Measurements from ENCODE around the gene MAML2.
"Not testable (repeated sequence)": the region's sequence is repeated elsewhere in the genome, so short reads cannot be mapped to it uniquely, and the experiment has no call there.

MAML2 gene

GRCh38 chr11:96285985-96286384 is 57.0 kb downstream of the MAML2 start:
- H3K27ac ChIP-seq (ENCODE audit: low read length); H3K4me3 ChIP-seq (ENCODE audit: low read length); H3K36me3 ChIP-seq (ENCODE audit: insufficient read depth, low read depth, low read length); H3K9ac ChIP-seq (ENCODE audit: low read depth, low read length); H3K4me1 ChIP-seq (ENCODE audit: insufficient read depth, low read length); H3K27me3 ChIP-seq (ENCODE audit: insufficient read depth, low read length); H3K9me3 ChIP-seq (ENCODE audit: insufficient read depth, low read depth, low read length): not testable (repeated sequence)

- Histone ChIP-seq H3K9me3 (ENCODE audit: insufficient read depth, low read depth, low read length) (no peaks in the 10 kb centered on the region), H3K36me3 (ENCODE audit: insufficient read depth, low read depth, low read length) (no peaks in the 10 kb centered on the region), H3K27ac (ENCODE audit: low read length) (no peak overlapping the region), H3K4me3 (ENCODE audit: low read length) (no peak overlapping the region), H3K4me1 (ENCODE audit: insufficient read depth, low read length) (peaks cover 14% of the 10 kb centered on the region), H3K27me3 (ENCODE audit: insufficient read depth, low read length) (no peaks in the 10 kb centered on the region), H3K9ac (ENCODE audit: low read depth, low read length) (no peak overlapping the region)
Measured at GRCh38 chr11:96284917-96285316, 58.1 kb downstream of the MAML2 start.

- Histone ChIP-seq H3K27me3 (ENCODE audit: insufficient read depth, low read length) (no peaks in the 10 kb centered on the region), H3K9ac (ENCODE audit: low read depth, low read length) (no peak overlapping the region), H3K27ac (ENCODE audit: low read length) (no peak overlapping the region), H3K36me3 (ENCODE audit: insufficient read depth, low read depth, low read length) (no peaks in the 10 kb centered on the region), H3K9me3 (ENCODE audit: insufficient read depth, low read depth, low read length) (no peaks in the 10 kb centered on the region), H3K4me3 (ENCODE audit: low read length) (no peak overlapping the region), H3K4me1 (ENCODE audit: insufficient read depth, low read length) (peaks cover 19% of the 10 kb centered on the region)
Measured at GRCh38 chr11:96284401-96284800, 58.6 kb downstream of the MAML2 start.

- Histone ChIP-seq H3K4me1 (ENCODE audit: insufficient read depth, low read length) (peaks cover 36% of the 10 kb centered on the region), H3K27ac (ENCODE audit: low read length) (no peak overlapping the region), H3K9ac (ENCODE audit: low read depth, low read length) (no peak overlapping the region), H3K27me3 (ENCODE audit: insufficient read depth, low read length) (no peaks in the 10 kb centered on the region), H3K9me3 (ENCODE audit: insufficient read depth, low read depth, low read length) (no peaks in the 10 kb centered on the region), H3K36me3 (ENCODE audit: insufficient read depth, low read depth, low read length) (no peaks in the 10 kb centered on the region), H3K4me3 (ENCODE audit: low read length) (no peak overlapping the region)
Measured at GRCh38 chr11:96282625-96283220, 60.3 kb downstream of the MAML2 start.

- Histone ChIP-seq H3K4me3 (ENCODE audit: low read length) (no peak overlapping the region), H3K9me3 (ENCODE audit: insufficient read depth, low read depth, low read length) (no peaks in the 10 kb centered on the region), H3K4me1 (ENCODE audit: insufficient read depth, low read length) (peaks cover 36% of the 10 kb centered on the region), H3K9ac (ENCODE audit: low read depth, low read length) (no peak overlapping the region), H3K27me3 (ENCODE audit: insufficient read depth, low read length) (no peaks in the 10 kb centered on the region), H3K27ac (ENCODE audit: low read length) (no peak overlapping the region), H3K36me3 (ENCODE audit: insufficient read depth, low read depth, low read length) (no peaks in the 10 kb centered on the region)
Measured at GRCh38 chr11:96280444-96280843, 62.6 kb downstream of the MAML2 start.

- Histone ChIP-seq H3K27ac (ENCODE audit: low read length) (no peak overlapping the region), H3K4me1 (ENCODE audit: insufficient read depth, low read length) (peaks cover 36% of the 10 kb centered on the region), H3K4me3 (ENCODE audit: low read length) (no peak overlapping the region), H3K9ac (ENCODE audit: low read depth, low read length) (no peak overlapping the region), H3K27me3 (ENCODE audit: insufficient read depth, low read length) (no peaks in the 10 kb centered on the region), H3K9me3 (ENCODE audit: insufficient read depth, low read depth, low read length) (no peaks in the 10 kb centered on the region), H3K36me3 (ENCODE audit: insufficient read depth, low read depth, low read length) (no peaks in the 10 kb centered on the region)
Measured at GRCh38 chr11:96279896-96280290, 63.1 kb downstream of the MAML2 start.

- H3K27ac ChIP-seq (ENCODE audit: low read length), result no peak overlapping the region
- H3K9me3 ChIP-seq (ENCODE audit: insufficient read depth, low read depth, low read length), result no peaks in the 10 kb centered on the region
- H3K4me1 ChIP-seq (ENCODE audit: insufficient read depth, low read length), result peaks cover 36% of the 10 kb centered on the region
- H3K4me3 ChIP-seq (ENCODE audit: low read length), result no peak overlapping the region
- H3K9ac ChIP-seq (ENCODE audit: low read depth, low read length), result no peak overlapping the region
- no peaks in the 10 kb centered on the region for H3K27me3 ChIP-seq (ENCODE audit: insufficient read depth, low read length)
- no peaks in the 10 kb centered on the region for H3K36me3 ChIP-seq (ENCODE audit: insufficient read depth, low read depth, low read length)
Measured at GRCh38 chr11:96279018-96279895, 63.7 kb downstream of the MAML2 start.

- H3K4me3 ChIP-seq (ENCODE audit: low read length), result no peak overlapping the region
- no peak overlapping the region for H3K27ac ChIP-seq (ENCODE audit: low read length)
- H3K4me1 ChIP-seq (ENCODE audit: insufficient read depth, low read length), result peaks cover 36% of the 10 kb centered on the region
- no peak overlapping the region for H3K9ac ChIP-seq (ENCODE audit: low read depth, low read length)
- no peaks in the 10 kb centered on the region for H3K9me3 ChIP-seq (ENCODE audit: insufficient read depth, low read depth, low read length)
- no peaks in the 10 kb centered on the region for H3K27me3 ChIP-seq (ENCODE audit: insufficient read depth, low read length)
- H3K36me3 ChIP-seq (ENCODE audit: insufficient read depth, low read depth, low read length), result no peaks in the 10 kb centered on the region
Measured at GRCh38 chr11:96278039-96278897, 64.7 kb downstream of the MAML2 start.

- no peak overlapping the region for H3K27ac ChIP-seq (ENCODE audit: low read length)
- H3K4me3 ChIP-seq (ENCODE audit: low read length), result no peak overlapping the region
- peaks cover 41% of the 10 kb centered on the region for H3K4me1 ChIP-seq (ENCODE audit: insufficient read depth, low read length)
- no peaks in the 10 kb centered on the region for H3K9me3 ChIP-seq (ENCODE audit: insufficient read depth, low read depth, low read length)
- no peaks in the 10 kb centered on the region for H3K27me3 ChIP-seq (ENCODE audit: insufficient read depth, low read length)
- H3K9ac ChIP-seq (ENCODE audit: low read depth, low read length), result no peak overlapping the region
- H3K36me3 ChIP-seq (ENCODE audit: insufficient read depth, low read depth, low read length), result no peaks in the 10 kb centered on the region
Measured at GRCh38 chr11:96277696-96278038, 65.3 kb downstream of the MAML2 start.

- Histone ChIP-seq H3K27me3 (ENCODE audit: insufficient read depth, low read length) (no peaks in the 10 kb centered on the region), H3K36me3 (ENCODE audit: insufficient read depth, low read depth, low read length) (no peaks in the 10 kb centered on the region), H3K4me3 (ENCODE audit: low read length) (no peak overlapping the region), H3K4me1 (ENCODE audit: insufficient read depth, low read length) (peaks cover 46% of the 10 kb centered on the region), H3K9me3 (ENCODE audit: insufficient read depth, low read depth, low read length) (no peaks in the 10 kb centered on the region), H3K9ac (ENCODE audit: low read depth, low read length) (no peak overlapping the region), H3K27ac (ENCODE audit: low read length) (no peak overlapping the region)
Measured at GRCh38 chr11:96276836-96277235, 66.2 kb downstream of the MAML2 start.

GRCh38 chr11:96275801-96276594 is 67.0 kb downstream of the MAML2 start:
- no peak overlapping the region for H3K4me3 ChIP-seq (ENCODE audit: low read length)
- H3K9me3 ChIP-seq (ENCODE audit: insufficient read depth, low read depth, low read length), result no peaks in the 10 kb centered on the region
- H3K27ac ChIP-seq (ENCODE audit: low read length), result no peak overlapping the region
- H3K9ac ChIP-seq (ENCODE audit: low read depth, low read length), result no peak overlapping the region
- H3K27me3 ChIP-seq (ENCODE audit: insufficient read depth, low read length), result no peaks in the 10 kb centered on the region
- no peaks in the 10 kb centered on the region for H3K36me3 ChIP-seq (ENCODE audit: insufficient read depth, low read depth, low read length)
- peaks cover 42% of the 10 kb centered on the region for H3K4me1 ChIP-seq (ENCODE audit: insufficient read depth, low read length)

All from iPS-20b (cell line).